Mesenchymal stem cell (in vitro differentiated cells and primary cell): ENCODE data around the gene VPS13A.

ENCODE experiments used
- DNase-seq: peaks from one replicate; pipeline ENCODE4 v3.0.0-alpha.2; 2013
- H2AFZ ChIP-seq: one replicate; pipeline ENCODE4 v1.6.1; 2013; ENCODE audit warnings: low read depth, mild to moderate bottlenecking, control low read depth, inconsistent platforms, low read length, moderate library complexity
- H2AK5ac ChIP-seq: 2 replicates; pipeline ENCODE4 v1.6.1; 2013; ENCODE audit warnings: low read length, moderate library complexity, mild to moderate bottlenecking, inconsistent platforms; ENCODE audit not compliant: severe bottlenecking
- H2BK120ac ChIP-seq: one replicate; pipeline ENCODE4 v1.6.1; 2013; ENCODE audit warnings: low read depth, mild to moderate bottlenecking, inconsistent platforms, low read length, moderate library complexity
- H2BK12ac ChIP-seq, 2 experiments: one replicate each; pipeline ENCODE4 v1.6.1; 2013; ENCODE audit warnings: inconsistent platforms in 2 of 2, low read length in 2 of 2, mild to moderate bottlenecking in 2 of 2, moderate library complexity in 2 of 2, control low read depth in 1 of 2
- H2BK15ac ChIP-seq: one replicate; pipeline ENCODE4 v1.6.1; 2013; ENCODE audit warnings: mild to moderate bottlenecking, low read depth, inconsistent platforms; ENCODE audit not compliant: poor library complexity, severe bottlenecking
- H2BK5ac ChIP-seq: 2 replicates; pipeline ENCODE4 v1.6.1; 2013; ENCODE audit warnings: low read depth, mild to moderate bottlenecking, low read length, control low read depth, inconsistent platforms; ENCODE audit not compliant: poor library complexity, severe bottlenecking
- H3K14ac ChIP-seq, 2 experiments: one replicate each; pipeline ENCODE4 v1.6.1; 2013; ENCODE audit warnings: inconsistent platforms in 2 of 2, low read length in 2 of 2, control low read depth in 1 of 2, mild to moderate bottlenecking in 1 of 2, moderate library complexity in 1 of 2
- H3K18ac ChIP-seq, 2 experiments: one replicate each; pipeline ENCODE4 v1.6.1; 2013; ENCODE audit warnings: inconsistent platforms in 2 of 2, low read length in 2 of 2, control low read depth in 1 of 2, low read depth in 1 of 2, mild to moderate bottlenecking in 1 of 2
- H3K23ac ChIP-seq, 2 experiments: one replicate each; pipeline ENCODE4 v1.6.1; 2013; ENCODE audit warnings: inconsistent platforms in 2 of 2, low read length in 2 of 2, mild to moderate bottlenecking in 2 of 2, moderate library complexity in 2 of 2, control low read depth in 1 of 2
- H3K27ac ChIP-seq: 2 replicates; pipeline ENCODE4 v1.5.1; 2013; ENCODE audit warnings: mild to moderate bottlenecking, moderate library complexity, low read length, control low read depth, inconsistent platforms; ENCODE audit not compliant: poor library complexity, severe bottlenecking
- H3K27me3 ChIP-seq, 2 experiments: 2 replicates each; pipeline versions ENCODE4 v1.6.1 to v1.7.0; 2013; ENCODE audit warnings: low read length in 2 of 2, mild to moderate bottlenecking in 2 of 2, moderate library complexity in 2 of 2, control low read depth in 1 of 2, inconsistent platforms in 1 of 2; ENCODE audit not compliant: control insufficient read depth in 1 of 2, insufficient read depth in 1 of 2
- H3K36me3 ChIP-seq, 2 experiments: 2 replicates each; pipeline versions ENCODE4 v1.6.1 to v1.7.0; 2013; ENCODE audit warnings: low read length in 2 of 2, control low read depth in 1 of 2, inconsistent platforms in 1 of 2, low read depth in 1 of 2, mild to moderate bottlenecking in 1 of 2; ENCODE audit not compliant: insufficient read depth in 2 of 2, control insufficient read depth in 1 of 2
- H3K4ac ChIP-seq, 2 experiments: one replicate each; pipeline ENCODE4 v1.6.1; 2013; ENCODE audit warnings: inconsistent platforms in 2 of 2, low read length in 2 of 2, mild to moderate bottlenecking in 2 of 2, moderate library complexity in 2 of 2, control low read depth in 1 of 2, low read depth in 1 of 2
- H3K4me1 ChIP-seq: 2 replicates; pipeline ENCODE4 v1.6.1; 2013; ENCODE audit warnings: low read depth, low read length, control low read depth; ENCODE audit not compliant: control insufficient read depth, insufficient read depth
- H3K4me2 ChIP-seq: 2 replicates; pipeline ENCODE4 v1.6.1; 2013; ENCODE audit warnings: low read length, mild to moderate bottlenecking, inconsistent platforms; ENCODE audit not compliant: poor library complexity, severe bottlenecking
- H3K4me3 ChIP-seq, 2 experiments: 2 replicates each; pipeline versions ENCODE4 v1.5.1 to v1.7.0; 2013; ENCODE audit warnings: low read length in 2 of 2, mild to moderate bottlenecking in 2 of 2, control low read depth in 1 of 2, low read depth in 1 of 2; ENCODE audit not compliant: insufficient read depth in 1 of 2
- H3K79me1 ChIP-seq: replicated peaks from 2 replicates; pipeline ENCODE4 v1.6.1; 2013; ENCODE audit warnings: mild to moderate bottlenecking, control low read depth, low read length, inconsistent platforms; ENCODE audit not compliant: poor library complexity, severe bottlenecking
- H3K9ac ChIP-seq: 2 replicates; pipeline ENCODE4 v1.7.0; 2013; ENCODE audit warnings: mild to moderate bottlenecking, low read length, moderate library complexity
- H3K9me3 ChIP-seq: 2 replicates; pipeline ENCODE4 v1.7.0; 2013; ENCODE audit warnings: mild to moderate bottlenecking, low read length; ENCODE audit not compliant: control insufficient read depth
- H4K8ac ChIP-seq: one replicate; pipeline ENCODE4 v1.6.1; 2013; ENCODE audit warnings: inconsistent platforms, mild to moderate bottlenecking, low read length, moderate library complexity
- H4K91ac ChIP-seq: one replicate; pipeline ENCODE4 v1.6.1; 2013; ENCODE audit warnings: mild to moderate bottlenecking, low read length, inconsistent platforms
- WGBS: methylation state at CpG from one replicate; pipeline ENCODE4 v1.1.7; 2013; ENCODE audit warnings: mixed read lengths; 5-methylcytosine and 5-hydroxymethylcytosine counted together

The VPS13A gene

DNA sequence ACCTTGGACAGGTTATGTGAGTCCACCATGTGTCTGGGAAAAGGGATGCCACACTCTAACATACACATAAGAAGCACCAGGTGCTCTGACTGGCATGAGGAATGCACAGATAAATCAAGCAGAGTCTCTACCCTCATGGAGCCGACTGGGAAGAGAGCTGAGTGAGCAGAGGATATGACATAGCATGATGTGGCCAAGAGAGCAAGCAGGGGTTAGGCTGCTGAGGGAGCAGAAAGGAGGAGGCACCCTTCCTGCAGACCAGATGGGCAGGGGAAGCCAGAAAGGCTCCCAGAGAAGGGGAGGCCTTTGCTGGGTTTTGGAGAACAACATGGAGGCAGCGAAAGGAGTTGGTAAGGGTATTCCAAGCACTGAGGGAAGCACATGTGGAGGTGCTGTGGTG, 247.7 kb downstream of the VPS13A start:
- Histone ChIP-seq H2BK120ac (no peak overlapping the region), H3K27ac (no peak overlapping the region), H2AK5ac (no peak overlapping the region), H3K9ac (no peak overlapping the region), H3K14ac (peak overlapping the region in 1 of 2 experiments; percentile 3), H3K23ac (no peak overlapping the region), H3K4me3 (no peak overlapping the region), H2AFZ (no peak overlapping the region), H2BK12ac (no peak overlapping the region), H3K36me3 (no peaks in the 10 kb centered on the region), H3K18ac (no peak overlapping the region), H3K9me3 (no peaks in the 10 kb centered on the region), H3K4me1 (peaks cover 2% of the 10 kb centered on the region), H2BK5ac (no peak overlapping the region), H3K27me3 (no peaks in the 10 kb centered on the region), H4K8ac (no peak overlapping the region), H2BK15ac (no peak overlapping the region), H3K79me1 (no peaks in the 10 kb centered on the region), H4K91ac (no peak overlapping the region), H3K4ac (no peak overlapping the region), H3K4me2 (no peak overlapping the region)
- WGBS, result 66% methylated on average over 2 of the region's 2 CpGs
- DNase-seq, result no peak

DNA sequence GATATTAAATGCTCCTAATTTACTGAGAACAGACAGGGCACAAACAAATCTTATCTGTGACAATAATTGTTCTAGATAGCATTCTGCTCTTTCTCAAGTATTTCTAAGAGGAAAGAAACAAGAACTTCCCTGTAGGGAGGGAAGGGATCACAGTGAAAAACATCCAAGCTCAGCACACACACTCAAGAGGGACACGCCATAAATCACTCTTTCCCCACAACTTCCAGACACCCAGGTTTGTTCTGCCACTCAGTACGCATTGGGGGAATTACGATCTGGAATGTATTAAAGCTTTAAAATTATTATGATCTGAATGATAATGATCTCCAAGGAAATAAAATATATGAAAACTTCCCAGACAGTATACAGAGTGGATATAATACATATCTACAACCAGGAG, 249.4 kb downstream of the VPS13A start:
- Histone ChIP-seq H2AK5ac (no peak overlapping the region), H3K18ac (no peak overlapping the region), H3K79me1 (no peaks in the 10 kb centered on the region), H3K9ac (no peak overlapping the region), H2BK120ac (no peak overlapping the region), H3K27ac (no peak overlapping the region), H3K4ac (no peak overlapping the region), H3K23ac (no peak overlapping the region), H3K4me1 (peaks cover under 1% of the 10 kb centered on the region), H3K36me3 (no peaks in the 10 kb centered on the region), H4K8ac (no peak overlapping the region), H3K4me3 (no peak overlapping the region), H4K91ac (no peak overlapping the region), H3K4me2 (no peak overlapping the region), H3K27me3 (no peaks in the 10 kb centered on the region), H2BK15ac (no peak overlapping the region), H2BK12ac (no peak overlapping the region), H2BK5ac (no peak overlapping the region), H3K9me3 (no peaks in the 10 kb centered on the region), H3K14ac (no peak overlapping the region), H2AFZ (no peak overlapping the region)
- no CpG with 5 or more reads among the region's 3 CpGs for WGBS
- no peak for DNase-seq

DNA sequence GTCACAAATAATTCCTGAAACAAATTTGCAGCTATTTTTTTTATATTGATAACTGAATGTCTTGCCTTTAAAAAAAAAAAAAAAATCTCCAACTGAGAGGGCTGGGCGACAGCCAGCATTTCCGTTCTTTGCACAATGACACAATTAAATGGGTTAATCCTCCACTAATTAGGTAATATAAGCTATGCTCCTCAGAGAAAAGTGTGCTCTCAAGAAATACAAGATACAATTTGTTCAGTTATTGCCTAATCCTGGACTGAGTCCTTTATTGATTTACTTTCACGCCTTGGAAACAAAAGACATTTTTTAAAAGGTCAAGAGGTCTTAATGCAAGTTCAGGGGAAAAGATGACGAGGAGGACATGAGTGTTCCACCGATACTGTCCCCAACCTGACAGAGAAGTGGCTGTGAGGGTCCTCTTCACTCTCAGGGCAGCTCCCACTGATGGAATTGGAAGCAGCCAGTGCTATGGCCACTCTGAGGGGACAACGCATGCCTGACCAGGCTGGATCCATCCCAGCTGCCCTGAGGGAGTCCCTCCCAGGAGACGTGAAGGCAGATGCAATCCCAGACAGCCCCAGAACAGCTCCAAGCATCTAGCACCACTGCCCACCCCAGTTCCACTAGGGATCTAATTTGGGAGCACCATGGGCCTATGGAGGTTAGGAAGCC, 250.1 kb downstream of the VPS13A start:
- WGBS, result 97% methylated on average over 5 of the region's 7 CpGs
- H3K27me3 ChIP-seq, result no peaks in the 10 kb centered on the region
- no peak overlapping the region for H2AK5ac ChIP-seq
- H3K14ac ChIP-seq, result no peak overlapping the region
- no peak overlapping the region for H4K91ac ChIP-seq
- H3K9ac ChIP-seq, result no peak overlapping the region
- no peak overlapping the region for H2BK12ac ChIP-seq
- no peak overlapping the region for H2BK120ac ChIP-seq
- H3K9me3 ChIP-seq, result no peaks in the 10 kb centered on the region
- peak overlapping the region; percentile 62 for H4K8ac ChIP-seq
- H3K27ac ChIP-seq, result no peak overlapping the region
- H3K4ac ChIP-seq, result no peak overlapping the region
- no peaks in the 10 kb centered on the region for H3K36me3 ChIP-seq
- H3K23ac ChIP-seq, result no peak overlapping the region
- no peak overlapping the region for H3K4me3 ChIP-seq
- no peak for DNase-seq
- no peak overlapping the region for H2BK15ac ChIP-seq
- H2AFZ ChIP-seq, result no peak overlapping the region
- no peaks in the 10 kb centered on the region for H3K4me1 ChIP-seq
- no peaks in the 10 kb centered on the region for H3K79me1 ChIP-seq
- H3K4me2 ChIP-seq, result no peak overlapping the region
- no peak overlapping the region for H3K18ac ChIP-seq
- no peak overlapping the region for H2BK5ac ChIP-seq

DNA sequence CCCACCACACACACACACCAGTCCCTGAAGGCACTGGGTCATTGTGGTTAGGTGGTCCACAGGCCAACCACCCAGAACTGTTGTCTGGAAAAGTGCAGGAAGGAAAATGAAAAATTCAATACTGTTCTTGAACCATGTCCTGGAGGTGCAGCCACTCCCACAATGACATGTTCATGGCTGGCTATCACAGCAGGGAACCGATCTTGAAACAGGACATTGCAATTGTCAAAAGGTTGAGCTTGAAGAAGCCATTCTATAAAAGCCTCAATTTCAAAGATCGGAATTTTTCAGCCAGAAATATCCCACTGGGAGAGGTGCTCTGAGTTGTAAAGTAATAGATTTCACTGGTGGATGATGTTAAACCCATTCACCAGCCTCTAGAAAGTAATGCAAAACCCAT, 252.6 kb downstream of the VPS13A start:
- no peak overlapping the region for H2AK5ac ChIP-seq
- H3K4ac ChIP-seq, result no peak overlapping the region
- H4K8ac ChIP-seq, result no peak overlapping the region
- H2AFZ ChIP-seq, result no peak overlapping the region
- H3K9me3 ChIP-seq, result no peaks in the 10 kb centered on the region
- no peaks in the 10 kb centered on the region for H3K36me3 ChIP-seq
- no peak overlapping the region for H2BK15ac ChIP-seq
- no peak overlapping the region for H3K4me3 ChIP-seq
- no peak overlapping the region for H2BK5ac ChIP-seq
- 90% methylated on average over 1 of the region's 2 CpGs for WGBS
- H2BK120ac ChIP-seq, result no peak overlapping the region
- no peaks in the 10 kb centered on the region for H3K79me1 ChIP-seq
- H3K4me1 ChIP-seq, result no peaks in the 10 kb centered on the region
- no peaks in the 10 kb centered on the region for H3K27me3 ChIP-seq
- H3K9ac ChIP-seq, result no peak overlapping the region
- no peak overlapping the region for H3K23ac ChIP-seq
- no peak overlapping the region for H3K27ac ChIP-seq
- no peak overlapping the region for H3K14ac ChIP-seq
- no peak overlapping the region for H3K4me2 ChIP-seq
- no peak for DNase-seq
- H4K91ac ChIP-seq, result no peak overlapping the region
- H2BK12ac ChIP-seq, result no peak overlapping the region
- H3K18ac ChIP-seq, result no peak overlapping the region
